Measurements from ENCODE around the gene LENG1.

Gene LENG1

DNA sequence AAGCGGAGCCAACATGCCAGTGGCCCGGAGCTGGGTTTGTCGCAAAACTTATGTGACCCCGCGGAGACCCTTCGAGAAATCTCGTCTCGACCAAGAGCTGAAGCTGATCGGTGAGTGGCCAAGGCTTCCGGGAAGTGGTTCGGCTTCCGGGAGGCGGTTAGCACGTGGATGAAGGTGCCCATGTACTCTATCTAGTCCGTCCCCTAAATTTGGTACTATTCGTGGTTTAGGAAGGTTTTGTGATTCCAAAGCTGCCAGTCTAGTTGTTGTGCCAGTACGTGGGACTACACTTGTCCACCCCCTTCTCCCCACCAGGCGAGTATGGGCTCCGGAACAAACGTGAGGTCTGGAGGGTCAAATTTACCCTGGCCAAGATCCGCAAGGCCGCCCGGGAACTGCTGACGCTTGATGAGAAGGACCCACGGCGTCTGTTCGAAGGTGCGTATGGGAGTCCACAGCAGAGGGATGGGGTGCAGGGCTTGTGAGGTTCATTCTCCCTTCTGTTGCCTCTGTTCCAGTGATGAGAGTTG is 41.7 kb upstream of the LENG1 start:
- TF ChIP-seq EGR1 (IDR thresholded peaks at IDR 0.05) (no peak), ZBTB7A (IDR thresholded peaks at IDR 0.05; ENCODE audit: low read depth) (no peak), CEBPB (IDR thresholded peaks at IDR 0.05) (no peak), TCF12 (IDR thresholded peaks at IDR 0.05; ENCODE audit: low read depth) (no peak), TEAD4 (IDR thresholded peaks at IDR 0.05) (no peak), RAD21 (IDR thresholded peaks at IDR 0.05; ENCODE audit: low read depth) (no peak), TAF1 (IDR thresholded peaks at IDR 0.05; ENCODE audit: low read depth) (no peak), YY1 (IDR thresholded peaks at IDR 0.05; ENCODE audit: low read depth) (no peak)
- TF ChIP-seq, protein P1, sequence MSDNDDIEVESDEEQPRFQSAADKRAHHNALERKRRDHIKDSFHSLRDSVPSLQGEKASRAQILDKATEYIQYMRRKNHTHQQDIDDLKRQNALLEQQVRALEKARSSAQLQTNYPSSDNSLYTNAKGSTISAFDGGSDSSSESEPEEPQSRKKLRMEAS (IDR thresholded peaks at IDR 0.05): no peak
- TF ChIP-seq, protein P2, sequence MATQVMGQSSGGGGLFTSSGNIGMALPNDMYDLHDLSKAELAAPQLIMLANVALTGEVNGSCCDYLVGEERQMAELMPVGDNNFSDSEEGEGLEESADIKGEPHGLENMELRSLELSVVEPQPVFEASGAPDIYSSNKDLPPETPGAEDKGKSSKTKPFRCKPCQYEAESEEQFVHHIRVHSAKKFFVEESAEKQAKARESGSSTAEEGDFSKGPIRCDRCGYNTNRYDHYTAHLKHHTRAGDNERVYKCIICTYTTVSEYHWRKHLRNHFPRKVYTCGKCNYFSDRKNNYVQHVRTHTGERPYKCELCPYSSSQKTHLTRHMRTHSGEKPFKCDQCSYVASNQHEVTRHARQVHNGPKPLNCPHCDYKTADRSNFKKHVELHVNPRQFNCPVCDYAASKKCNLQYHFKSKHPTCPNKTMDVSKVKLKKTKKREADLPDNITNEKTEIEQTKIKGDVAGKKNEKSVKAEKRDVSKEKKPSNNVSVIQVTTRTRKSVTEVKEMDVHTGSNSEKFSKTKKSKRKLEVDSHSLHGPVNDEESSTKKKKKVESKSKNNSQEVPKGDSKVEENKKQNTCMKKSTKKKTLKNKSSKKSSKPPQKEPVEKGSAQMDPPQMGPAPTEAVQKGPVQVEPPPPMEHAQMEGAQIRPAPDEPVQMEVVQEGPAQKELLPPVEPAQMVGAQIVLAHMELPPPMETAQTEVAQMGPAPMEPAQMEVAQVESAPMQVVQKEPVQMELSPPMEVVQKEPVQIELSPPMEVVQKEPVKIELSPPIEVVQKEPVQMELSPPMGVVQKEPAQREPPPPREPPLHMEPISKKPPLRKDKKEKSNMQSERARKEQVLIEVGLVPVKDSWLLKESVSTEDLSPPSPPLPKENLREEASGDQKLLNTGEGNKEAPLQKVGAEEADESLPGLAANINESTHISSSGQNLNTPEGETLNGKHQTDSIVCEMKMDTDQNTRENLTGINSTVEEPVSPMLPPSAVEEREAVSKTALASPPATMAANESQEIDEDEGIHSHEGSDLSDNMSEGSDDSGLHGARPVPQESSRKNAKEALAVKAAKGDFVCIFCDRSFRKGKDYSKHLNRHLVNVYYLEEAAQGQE (IDR thresholded peaks at IDR 0.05; ENCODE audit: low read depth): no peak
- TF ChIP-seq, protein P3, sequence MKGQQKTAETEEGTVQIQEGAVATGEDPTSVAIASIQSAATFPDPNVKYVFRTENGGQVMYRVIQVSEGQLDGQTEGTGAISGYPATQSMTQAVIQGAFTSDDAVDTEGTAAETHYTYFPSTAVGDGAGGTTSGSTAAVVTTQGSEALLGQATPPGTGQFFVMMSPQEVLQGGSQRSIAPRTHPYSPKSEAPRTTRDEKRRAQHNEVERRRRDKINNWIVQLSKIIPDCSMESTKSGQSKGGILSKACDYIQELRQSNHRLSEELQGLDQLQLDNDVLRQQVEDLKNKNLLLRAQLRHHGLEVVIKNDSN (IDR thresholded peaks at IDR 0.05): no peak

DNA sequence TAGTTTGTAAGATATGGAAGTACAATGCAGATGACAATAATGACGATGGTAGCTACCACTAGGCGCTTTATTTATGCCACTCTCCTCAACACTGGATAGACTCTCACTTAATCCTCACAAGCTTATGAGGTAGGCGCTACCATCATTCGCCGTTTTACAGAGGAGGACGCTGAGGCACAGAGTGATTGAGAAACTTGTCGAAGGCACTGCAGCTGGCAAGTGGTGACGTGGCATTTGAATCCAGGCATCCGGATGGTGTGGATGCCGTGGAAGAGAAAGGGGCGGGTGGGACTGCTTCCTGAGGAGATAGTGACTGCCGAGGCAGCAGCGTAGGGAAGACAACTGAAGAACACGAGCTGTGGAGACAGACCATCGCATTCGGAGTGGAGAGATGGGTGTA is 39.9 kb upstream of the LENG1 start:
- TF ChIP-seq, protein P1 (IDR thresholded peaks at IDR 0.05): no peak
- no peak for TF ChIP-seq EGR1 (IDR thresholded peaks at IDR 0.05)
- TF ChIP-seq, protein P2 (IDR thresholded peaks at IDR 0.05; ENCODE audit: low read depth): no peak
- no peak for TF ChIP-seq RAD21 (IDR thresholded peaks at IDR 0.05; ENCODE audit: low read depth)
- no peak for TF ChIP-seq CREB1 (IDR thresholded peaks at IDR 0.05; ENCODE audit: low read depth)
- no peak for TF ChIP-seq CEBPB (IDR thresholded peaks at IDR 0.05)
- no peak for TF ChIP-seq YY1 (IDR thresholded peaks at IDR 0.05; ENCODE audit: low read depth)
- no peak for TF ChIP-seq TEAD4 (IDR thresholded peaks at IDR 0.05)
- TF ChIP-seq TAF1 (IDR thresholded peaks at IDR 0.05; ENCODE audit: low read depth): no peak
- TF ChIP-seq ZBTB7A (IDR thresholded peaks at IDR 0.05; ENCODE audit: low read depth): no peak
- TF ChIP-seq, protein P3 (IDR thresholded peaks at IDR 0.05): no peak
- TF ChIP-seq TCF12 (IDR thresholded peaks at IDR 0.05; ENCODE audit: low read depth): no peak
- no peak for TF ChIP-seq NFIC (IDR thresholded peaks at IDR 0.05)
- no peak for TF ChIP-seq FOXM1 (IDR thresholded peaks at IDR 0.05; ENCODE audit: borderline replicate concordance, low read depth)
- TF ChIP-seq EP300 (IDR thresholded peaks at IDR 0.05; ENCODE audit: borderline replicate concordance): no peak

DNA sequence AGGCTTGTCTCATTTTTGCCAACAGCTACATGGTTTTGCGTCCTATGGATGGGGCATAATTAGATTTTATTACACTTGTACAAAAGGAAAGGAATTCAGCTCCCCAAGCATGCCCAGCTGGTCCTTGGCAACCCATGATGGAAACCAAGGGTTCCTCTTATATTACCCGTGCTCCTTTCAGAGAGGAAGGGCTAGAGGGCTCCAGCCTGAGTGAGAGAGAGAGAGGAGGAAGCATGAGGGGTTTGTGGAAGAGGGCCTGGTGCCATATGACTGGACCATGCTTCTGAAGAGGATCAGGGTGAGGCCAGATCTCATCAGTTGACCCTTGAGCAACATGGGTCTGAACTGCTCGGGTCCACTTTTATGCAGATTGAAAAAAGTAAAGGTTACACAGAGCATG is 37.6 kb upstream of the LENG1 start:
- TF ChIP-seq NFIC (IDR thresholded peaks at IDR 0.05) (no peak), ZBTB7A (IDR thresholded peaks at IDR 0.05; ENCODE audit: low read depth) (no peak), TAF1 (IDR thresholded peaks at IDR 0.05; ENCODE audit: low read depth) (no peak), CREB1 (IDR thresholded peaks at IDR 0.05; ENCODE audit: low read depth) (no peak), TEAD4 (IDR thresholded peaks at IDR 0.05) (no peak), EGR1 (IDR thresholded peaks at IDR 0.05) (no peak), YY1 (IDR thresholded peaks at IDR 0.05; ENCODE audit: low read depth) (no peak), FOXM1 (IDR thresholded peaks at IDR 0.05; ENCODE audit: borderline replicate concordance, low read depth) (no peak), RAD21 (IDR thresholded peaks at IDR 0.05; ENCODE audit: low read depth) (no peak), TCF12 (IDR thresholded peaks at IDR 0.05; ENCODE audit: low read depth) (no peak)
- TF ChIP-seq, protein P3 (IDR thresholded peaks at IDR 0.05): no peak
- TF ChIP-seq, protein P1 (IDR thresholded peaks at IDR 0.05): no peak

DNA sequence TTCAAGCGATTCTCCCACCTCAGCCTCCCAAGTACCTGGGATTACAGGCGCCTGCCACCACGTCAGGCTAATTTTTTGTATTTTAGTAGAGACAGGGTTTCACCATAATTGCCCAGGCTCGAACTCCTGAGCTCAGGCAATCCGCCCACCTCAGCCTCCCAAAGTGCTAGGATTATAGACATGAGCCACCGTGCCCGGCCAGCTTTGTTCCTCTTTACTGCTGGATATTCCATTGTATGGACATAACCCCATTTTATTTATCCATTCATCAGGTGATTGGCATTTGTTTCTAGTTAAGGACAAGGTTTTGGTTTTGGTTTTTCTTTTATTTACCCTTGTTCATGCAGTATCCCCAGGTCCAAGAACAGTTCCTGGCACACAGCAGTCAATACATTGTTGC is 37.0 kb upstream of the LENG1 start:
- TF ChIP-seq RAD21 (IDR thresholded peaks at IDR 0.05; ENCODE audit: low read depth) (no peak), TCF12 (IDR thresholded peaks at IDR 0.05; ENCODE audit: low read depth) (no peak), NFIC (IDR thresholded peaks at IDR 0.05) (no peak), CEBPB (IDR thresholded peaks at IDR 0.05) (no peak), TAF1 (IDR thresholded peaks at IDR 0.05; ENCODE audit: low read depth) (no peak), TEAD4 (IDR thresholded peaks at IDR 0.05) (no peak), EP300 (IDR thresholded peaks at IDR 0.05; ENCODE audit: borderline replicate concordance) (no peak)
- TF ChIP-seq, protein P1 (IDR thresholded peaks at IDR 0.05): no peak
- TF ChIP-seq, protein P2 (IDR thresholded peaks at IDR 0.05; ENCODE audit: low read depth): no peak

Data from Ishikawa (cell line).